T-helper 9 cell (primary cell): Measurements from ENCODE around the gene CAVIN1.
"Not testable (repeated sequence)": the region's sequence is repeated elsewhere in the genome, so short reads cannot be mapped to it uniquely, and the experiment has no call there.

Source experiments
- DNase-seq: peaks from one replicate; pipeline ENCODE4 v3.0.0-alpha.2; 2020

Gene CAVIN1

GRCh38 chr17:42372142-42372541, 50.9 kb downstream of the CAVIN1 start:
- DNase-seq, result no peak

GRCh38 chr17:42368797-42369561, 54.1 kb downstream of the CAVIN1 start:
- DNase-seq, result not testable (repeated sequence)

- not testable (repeated sequence) for DNase-seq
Measured at GRCh38 chr17:42368310-42368709, 54.7 kb downstream of the CAVIN1 start.

- not testable (repeated sequence) for DNase-seq
Measured at GRCh38 chr17:42366176-42367023, 56.7 kb downstream of the CAVIN1 start.

GRCh38 chr17:42365136-42365535, 57.9 kb downstream of the CAVIN1 start:
- DNase-seq, result no peak

GRCh38 chr17:42363767-42364585, 59.1 kb downstream of the CAVIN1 start:
- no peak for DNase-seq

GRCh38 chr17:42363231-42363630, 59.8 kb downstream of the CAVIN1 start:
- no peak for DNase-seq

GRCh38 chr17:42362245-42362961, 60.7 kb downstream of the CAVIN1 start:
- no peak for DNase-seq

GRCh38 chr17:42361781-42362186, 61.3 kb downstream of the CAVIN1 start:
- no peak for DNase-seq

- DNase-seq, result not testable (repeated sequence)
Measured at GRCh38 chr17:42360388-42360787, 62.7 kb downstream of the CAVIN1 start.

- DNase-seq, result no peak
Measured at GRCh38 chr17:42359133-42359532, 63.9 kb downstream of the CAVIN1 start.

GRCh38 chr17:42358434-42358833, 64.6 kb downstream of the CAVIN1 start:
- DNase-seq, result no peak

- no peak for DNase-seq
Measured at GRCh38 chr17:42354956-42355843, 67.9 kb downstream of the CAVIN1 start.
